Activated CD4-positive, alpha-beta T cell treated with anti-CD3 and anti-CD28 coated beads, Interleukin-2, amount 50 U/mL, for 24 hours (primary cell): ENCODE results near the gene CZIB.
"Not testable (repeated sequence)": the region's sequence is repeated elsewhere in the genome, so short reads cannot be mapped to it uniquely, and the experiment has no call there.

Source experiments
- DNase-seq, 2 donors: peaks; one replicate each; pipeline ENCODE4 v3.0.0-alpha.2; 2020; ENCODE audit warnings: low read depth in 1 of 2, low spot score in 1 of 2

Gene CZIB

GRCh38 chr1:53189061-53189460 lies 31.4 kb downstream of the CZIB start:
- no peak for DNase-seq

GRCh38 chr1:53188099-53188498 lies 32.3 kb downstream of the CZIB start:
- no peak for DNase-seq

- no peak for DNase-seq
Observed at GRCh38 chr1:53187401-53187800, 33.0 kb downstream of the CZIB start.

- DNase-seq, result no peak
Observed at GRCh38 chr1:53186533-53186932, 33.9 kb downstream of the CZIB start.

GRCh38 chr1:53185955-53186297 lies 34.5 kb downstream of the CZIB start:
- not testable (repeated sequence) for DNase-seq

- no peak for DNase-seq
Observed at GRCh38 chr1:53183095-53183990, 37.1 kb downstream of the CZIB start.

- DNase-seq, result no peak
Observed at GRCh38 chr1:53182716-53183094, 37.7 kb downstream of the CZIB start.

- DNase-seq, result peak; percentile 60 to 70
Observed at GRCh38 chr1:53182111-53182593, 38.3 kb downstream of the CZIB start.

GRCh38 chr1:53180951-53181350 lies 39.5 kb downstream of the CZIB start:
- DNase-seq, result no peak

- no peak for DNase-seq
Observed at GRCh38 chr1:53180226-53180625, 40.2 kb downstream of the CZIB start.

- DNase-seq, result no peak
Observed at GRCh38 chr1:53176452-53177208, 43.8 kb downstream of the CZIB start.

GRCh38 chr1:53174971-53175913 lies 45.2 kb downstream of the CZIB start:
- no peak for DNase-seq

GRCh38 chr1:53172426-53173128 lies 47.9 kb downstream of the CZIB start:
- DNase-seq, result no peak

GRCh38 chr1:53166912-53167311 lies 53.5 kb downstream of the CZIB start:
- DNase-seq, result no peak

- DNase-seq, result no peak
Observed at GRCh38 chr1:53166366-53166765, 54.1 kb downstream of the CZIB start.

GRCh38 chr1:53165408-53165961 lies 54.9 kb downstream of the CZIB start:
- no peak for DNase-seq
